ENCODE data around the gene ZNFX1. TPM values are rescaled to one million over a fixed set of nuclear protein-coding genes. Genes with fewer than 3 reads are reported as not detected.
A peak's percentile ranks its signal among the peaks of the same experiment; 100 is the strongest.

ZNFX1 gene
- total and polyA plus RNA-seq, 7 experiments from 2014 or later, result 34.5 to 83.7 (median 62.2) TPM

DNA sequence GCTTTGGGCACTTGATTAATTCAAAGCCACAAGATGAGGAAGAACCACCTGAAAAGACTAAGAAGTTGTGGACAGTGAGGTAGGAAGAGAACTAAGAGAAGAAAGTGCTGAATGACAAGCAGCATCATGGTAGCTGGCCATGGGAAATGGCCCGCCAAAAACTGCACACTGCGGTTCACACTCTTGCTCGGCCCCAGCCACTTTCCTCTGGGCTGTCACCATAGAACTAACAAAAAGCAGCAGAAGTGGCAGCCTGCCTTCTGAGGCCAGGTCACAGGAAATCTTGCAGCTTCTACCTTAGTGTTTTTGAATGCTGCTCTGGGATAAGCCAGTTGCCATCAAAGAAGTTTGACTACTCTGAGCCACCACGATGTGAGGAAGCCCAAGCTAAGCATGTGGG, 34.8 kb upstream of the ZNFX1 start:
- CTCF ChIA-PET, result no interaction called here
- intact Hi-C loops (cut with micrococcal nuclease), result no loop called here
- Histone ChIP-seq H3K27me3 (ENCODE audit: control insufficient read depth in 2 of 2, insufficient read depth in 2 of 2, low read length in 2 of 2) (no peaks in the 10 kb centered on the region), H3K9me3 (ENCODE audit: control insufficient read depth in 2 of 3, low read length in 3 of 3) (no peaks in the 10 kb centered on the region), H3K36me3 (ENCODE audit: control insufficient read depth in 2 of 3, insufficient read depth in 3 of 3, low read length in 3 of 3) (no peaks in the 10 kb centered on the region), H3K4me1 (ENCODE audit: control insufficient read depth in 2 of 2, insufficient read depth in 2 of 2, low read length in 2 of 2) (no peaks in the 10 kb centered on the region), H3K4me3 (ENCODE audit: low read length) (no peak overlapping the region), H3K27ac (ENCODE audit: low read depth, low read length) (no peak overlapping the region)
- no peak for DNase-seq
- no peak overlapping the region for H3K4me3 Mint-ChIP-seq
- H3K36me3 Mint-ChIP-seq, result peaks cover 6 to 14% (median 11%) of the 10 kb centered on the region in 5 donors
- H3K4me1 Mint-ChIP-seq, result no peaks in the 10 kb centered on the region
- ATAC-seq, result no peak
- H3K27me3 Mint-ChIP-seq, result peaks cover 15 to 50% (median 21%) of the 10 kb centered on the region in 5 donors
- POLR2A ChIA-PET, result no interaction called here
- no peak overlapping the region for H3K27ac Mint-ChIP-seq
- peaks cover 0 to 14% (median 6%) of the 10 kb centered on the region in 11 donors for H3K9me3 Mint-ChIP-seq

DNA sequence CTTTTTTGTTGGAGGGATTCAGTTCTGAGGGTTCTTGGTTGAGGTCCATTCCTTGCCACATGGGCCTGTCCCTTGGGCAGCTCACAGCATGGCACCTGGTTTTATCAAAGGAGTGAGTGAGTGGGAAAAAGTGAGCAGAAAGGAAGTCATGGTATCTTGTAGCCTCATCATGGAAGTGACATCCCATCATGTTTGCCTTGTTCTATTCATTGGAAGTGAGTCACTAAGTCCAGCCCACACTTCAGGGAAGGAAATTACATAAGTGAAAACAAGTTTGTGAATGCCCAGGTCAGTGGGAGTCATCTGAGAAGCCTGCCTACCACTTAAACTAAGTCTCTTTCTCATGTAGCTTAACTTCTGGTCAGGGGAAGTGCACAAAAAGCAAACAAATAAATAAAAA, 32.8 kb upstream of the ZNFX1 start:
- Histone ChIP-seq H3K36me3 (ENCODE audit: control insufficient read depth in 2 of 3, insufficient read depth in 3 of 3, low read length in 3 of 3) (no peaks in the 10 kb centered on the region), H3K27me3 (ENCODE audit: control insufficient read depth in 2 of 2, insufficient read depth in 2 of 2, low read length in 2 of 2) (no peaks in the 10 kb centered on the region), H3K27ac (ENCODE audit: low read depth, low read length) (no peak overlapping the region), H3K4me1 (ENCODE audit: control insufficient read depth in 2 of 2, insufficient read depth in 2 of 2, low read length in 2 of 2) (no peaks in the 10 kb centered on the region), H3K4me3 (ENCODE audit: low read length) (no peak overlapping the region), H3K9me3 (ENCODE audit: control insufficient read depth in 2 of 3, low read length in 3 of 3) (no peaks in the 10 kb centered on the region)
- H3K27me3 Mint-ChIP-seq, result peaks cover 8 to 31% (median 10%) of the 10 kb centered on the region in 5 donors
- peaks cover 0 to 14% (median 6%) of the 10 kb centered on the region in 11 donors for H3K9me3 Mint-ChIP-seq
- POLR2A ChIA-PET, result no interaction called here
- DNase-seq (no peak), ATAC-seq (no peak)
- H3K27ac Mint-ChIP-seq, result peak overlapping the region in 1 of 9 donors; percentile 65
- CTCF ChIA-PET, result no interaction called here
- H3K4me3 Mint-ChIP-seq, result no peak overlapping the region
- intact Hi-C loops (cut with micrococcal nuclease), result no loop called here
- no peaks in the 10 kb centered on the region for H3K4me1 Mint-ChIP-seq
- peaks cover 6 to 14% (median 11%) of the 10 kb centered on the region in 5 donors for H3K36me3 Mint-ChIP-seq

DNA sequence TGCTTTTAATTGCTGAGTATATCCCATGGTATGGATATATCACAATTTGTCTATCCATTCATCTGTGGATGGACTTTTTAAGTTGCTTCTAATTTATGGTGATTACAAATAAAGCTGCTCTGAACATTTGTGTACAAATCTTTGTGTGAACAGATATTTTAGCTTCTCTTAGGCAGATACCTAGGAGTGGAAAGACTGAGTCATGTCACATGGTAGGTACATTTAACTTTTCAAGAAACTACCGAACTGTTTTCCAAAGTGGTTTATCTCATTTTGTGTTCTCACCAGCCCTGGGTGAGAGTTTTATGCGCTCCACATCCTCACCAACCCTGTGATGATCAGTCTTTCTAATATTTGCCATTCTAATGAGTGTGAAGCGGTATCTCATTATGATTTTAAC, 31.0 kb upstream of the ZNFX1 start:
- Mint-ChIP-seq H3K4me1 (peaks cover 3 to 9% (median 7%) of the 10 kb centered on the region in 7 donors), H3K36me3 (peaks cover 6 to 14% (median 11%) of the 10 kb centered on the region in 5 donors), H3K27me3 (peaks cover 4 to 17% (median 8%) of the 10 kb centered on the region in 5 donors), H3K9me3 (peaks cover 0 to 14% (median 6%) of the 10 kb centered on the region in 11 donors), H3K4me3 (no peak overlapping the region), H3K27ac (no peak overlapping the region)
- Histone ChIP-seq H3K9me3 (ENCODE audit: control insufficient read depth in 2 of 3, low read length in 3 of 3) (no peaks in the 10 kb centered on the region), H3K4me3 (ENCODE audit: low read length) (no peak overlapping the region), H3K36me3 (ENCODE audit: control insufficient read depth in 2 of 3, insufficient read depth in 3 of 3, low read length in 3 of 3) (no peaks in the 10 kb centered on the region), H3K4me1 (ENCODE audit: control insufficient read depth in 2 of 2, insufficient read depth in 2 of 2, low read length in 2 of 2) (peaks cover 0 to 3% of the 10 kb centered on the region in 2 donors), H3K27me3 (ENCODE audit: control insufficient read depth in 2 of 2, insufficient read depth in 2 of 2, low read length in 2 of 2) (no peaks in the 10 kb centered on the region), H3K27ac (ENCODE audit: low read depth, low read length) (no peak overlapping the region)
- ChIA-PET POLR2A (no interaction called here), CTCF (no interaction called here)
- intact Hi-C loops (cut with micrococcal nuclease), result no loop called here
- ATAC-seq (no peak), DNase-seq (no peak)

DNA sequence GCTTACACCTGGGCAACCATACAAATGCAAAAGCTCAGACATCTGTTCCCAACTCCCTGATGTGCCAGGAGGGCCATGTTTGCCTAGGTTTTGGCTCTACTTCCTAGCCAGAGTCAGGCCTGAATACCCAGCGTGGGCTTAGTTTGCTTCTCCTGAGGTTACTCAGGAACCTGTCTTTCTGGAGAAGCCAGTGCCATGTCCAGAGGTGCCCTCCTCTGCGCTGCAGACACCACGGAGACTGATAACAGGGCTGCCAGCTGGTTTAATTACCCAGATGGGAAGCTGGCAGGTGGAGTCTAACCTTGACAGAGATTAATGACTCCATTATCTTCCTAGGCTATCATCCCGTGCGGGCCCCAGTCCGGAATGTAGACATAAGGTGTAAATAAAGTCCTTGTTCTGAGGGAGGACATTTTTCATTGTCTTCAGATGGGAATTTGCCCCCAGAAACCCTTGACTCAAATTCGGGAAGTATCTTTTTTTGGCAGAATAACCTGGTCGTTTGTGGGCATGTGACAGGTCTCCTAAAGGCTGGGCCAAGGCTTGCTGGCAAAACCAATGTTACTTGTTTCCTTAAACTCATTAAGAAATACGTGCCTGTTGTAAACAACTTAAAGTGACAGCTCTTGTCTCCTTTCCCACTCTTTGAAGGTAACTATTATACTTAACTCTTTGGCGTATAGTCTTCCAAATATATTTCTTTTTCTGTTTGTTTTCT, 29.2 kb upstream of the ZNFX1 start:
- Mint-ChIP-seq H3K4me3 (no peak overlapping the region), H3K36me3 (peaks cover 6 to 14% (median 13%) of the 10 kb centered on the region in 5 donors), H3K4me1 (peaks cover 5 to 19% (median 14%) of the 10 kb centered on the region in 7 donors), H3K27me3 (peaks cover 4 to 10% (median 8%) of the 10 kb centered on the region in 5 donors), H3K27ac (no peak overlapping the region), H3K9me3 (peaks cover 0 to 14% (median 6%) of the 10 kb centered on the region in 11 donors)
- Histone ChIP-seq H3K4me1 (ENCODE audit: control insufficient read depth in 2 of 2, insufficient read depth in 2 of 2, low read length in 2 of 2) (peaks cover 0 to 10% of the 10 kb centered on the region in 2 donors), H3K27ac (ENCODE audit: low read depth, low read length) (no peak overlapping the region), H3K9me3 (ENCODE audit: control insufficient read depth in 2 of 3, low read length in 3 of 3) (no peaks in the 10 kb centered on the region), H3K4me3 (ENCODE audit: low read length) (no peak overlapping the region), H3K36me3 (ENCODE audit: control insufficient read depth in 2 of 3, insufficient read depth in 3 of 3, low read length in 3 of 3) (no peaks in the 10 kb centered on the region), H3K27me3 (ENCODE audit: control insufficient read depth in 2 of 2, insufficient read depth in 2 of 2, low read length in 2 of 2) (no peaks in the 10 kb centered on the region)
- intact Hi-C loops (cut with micrococcal nuclease), result no loop called here
- CTCF ChIA-PET, result no interaction called here
- POLR2A ChIA-PET, result no interaction called here
- ATAC-seq, result no peak
- DNase-seq, result no peak

DNA sequence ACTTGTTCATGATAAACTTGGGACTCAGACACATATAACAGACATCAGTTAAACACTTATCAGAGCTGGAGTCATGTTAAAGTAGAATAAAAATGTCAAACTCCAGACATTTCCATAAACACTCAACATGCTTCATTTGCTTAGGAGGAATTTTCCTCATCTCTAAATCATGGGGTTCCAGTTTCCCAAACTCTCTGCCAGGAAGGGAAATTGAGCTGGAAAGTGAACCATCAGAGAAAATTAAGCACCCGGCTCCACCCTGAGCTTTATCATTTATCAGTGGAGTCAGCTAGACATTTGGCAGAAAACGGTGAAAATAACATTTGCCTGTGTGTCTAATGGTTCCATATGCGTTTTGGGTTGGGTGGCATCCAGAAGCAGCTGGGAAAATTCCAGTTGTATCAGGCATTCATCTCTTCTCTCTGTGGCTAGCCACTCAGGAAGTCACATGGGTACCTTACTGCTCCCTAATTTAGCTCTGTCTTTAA, 25.3 kb upstream of the ZNFX1 start:
- intact Hi-C loops (cut with micrococcal nuclease), result no loop called here
- POLR2A ChIA-PET, result interaction anchor here (0.6 to 1.7 kb wide), 4 partner anchors 20 to 1947 kb away, joined by 3 to 4 read pairs (median 4); partner anchors contain the start of gene ZMYND8
- Histone ChIP-seq H3K36me3 (ENCODE audit: control insufficient read depth in 2 of 3, insufficient read depth in 3 of 3, low read length in 3 of 3) (no peaks in the 10 kb centered on the region), H3K27ac (ENCODE audit: low read depth, low read length) (no peak overlapping the region), H3K27me3 (ENCODE audit: control insufficient read depth in 2 of 2, insufficient read depth in 2 of 2, low read length in 2 of 2) (no peaks in the 10 kb centered on the region), H3K4me3 (ENCODE audit: low read length) (no peak overlapping the region), H3K9me3 (ENCODE audit: control insufficient read depth in 2 of 3, low read length in 3 of 3) (no peaks in the 10 kb centered on the region), H3K4me1 (ENCODE audit: control insufficient read depth in 2 of 2, insufficient read depth in 2 of 2, low read length in 2 of 2) (peaks cover 0 to 10% of the 10 kb centered on the region in 2 donors)
- no peaks in the 10 kb centered on the region for H3K27me3 Mint-ChIP-seq
- peak overlapping the region in 1 of 10 donors; percentile 20 for H3K4me3 Mint-ChIP-seq
- ATAC-seq (no peak), DNase-seq (no peak)
- H3K36me3 Mint-ChIP-seq, result peaks cover 0 to 3% (median 0%) of the 10 kb centered on the region in 5 donors
- peaks cover 0 to 2% (median 0%) of the 10 kb centered on the region in 11 donors for H3K9me3 Mint-ChIP-seq
- peaks cover 5 to 19% (median 14%) of the 10 kb centered on the region in 7 donors for H3K4me1 Mint-ChIP-seq
- H3K27ac Mint-ChIP-seq, result no peak overlapping the region
- CTCF ChIA-PET, result interaction anchor here (0.6 kb wide), 1 partner anchor 191 kb away, joined by 3 read pairs; no protein-coding TSS in a partner anchor

DNA sequence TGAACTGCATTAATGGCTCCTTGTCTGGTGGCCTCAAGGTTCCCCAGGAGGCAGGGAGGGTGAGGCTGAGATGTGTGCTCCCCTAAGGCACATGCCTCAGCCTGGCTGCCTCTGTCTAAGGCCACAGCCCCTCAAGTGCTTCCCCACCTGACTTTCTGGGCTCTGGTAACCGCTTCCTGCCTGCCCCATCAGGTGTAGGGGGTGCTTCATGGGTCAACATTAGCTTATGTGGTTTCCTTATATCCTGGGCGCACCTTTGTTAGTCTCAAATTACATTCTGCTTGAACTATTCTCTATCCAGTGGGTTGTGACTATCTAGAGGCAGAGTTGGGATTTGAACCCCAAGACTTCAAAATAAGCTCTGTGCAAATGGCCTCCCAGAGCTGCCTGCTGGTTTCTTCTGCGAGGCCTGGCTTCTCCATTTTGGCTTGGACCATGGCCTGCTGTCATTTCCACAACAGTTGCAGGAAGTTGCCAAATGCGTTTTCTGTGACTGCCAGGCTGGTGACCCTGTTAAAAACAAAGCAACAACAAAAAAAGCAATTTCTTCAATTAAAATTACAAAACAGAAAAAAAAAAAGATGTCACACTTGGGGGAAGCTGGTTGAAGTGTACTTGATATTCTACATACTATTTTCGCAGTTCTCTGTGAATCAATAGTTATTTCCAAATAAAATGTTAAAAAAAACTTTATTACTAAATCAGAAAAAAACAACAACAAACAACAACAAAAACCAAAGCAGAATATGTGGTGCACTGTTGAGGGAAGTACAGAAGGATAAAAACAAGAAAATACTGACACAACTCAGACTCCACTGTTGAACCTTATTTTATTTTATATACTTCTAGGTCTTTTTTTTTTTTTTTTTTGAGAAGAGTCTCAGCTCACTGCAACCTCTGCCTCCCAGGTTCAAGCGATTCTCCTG, 20.0 kb upstream of the ZNFX1 start:
- CTCF ChIA-PET, result no interaction called here
- Mint-ChIP-seq H3K27me3 (no peaks in the 10 kb centered on the region), H3K36me3 (peaks cover 9 to 32% (median 24%) of the 10 kb centered on the region in 5 donors), H3K9me3 (peaks cover 4 to 19% (median 8%) of the 10 kb centered on the region in 11 donors), H3K4me3 (peak overlapping the region in 1 of 10 donors; percentile 38), H3K27ac (peak overlapping the region in 5 of 9 donors; percentile 47 to 73 (median 71)), H3K4me1 (peaks cover 5 to 13% (median 10%) of the 10 kb centered on the region in 7 donors)
- DNase-seq, result no peak
- Histone ChIP-seq H3K9me3 (ENCODE audit: control insufficient read depth in 2 of 3, low read length in 3 of 3) (peaks cover 0 to 3% (median 0%) of the 10 kb centered on the region in 3 experiments), H3K27me3 (ENCODE audit: control insufficient read depth in 2 of 2, insufficient read depth in 2 of 2, low read length in 2 of 2) (no peaks in the 10 kb centered on the region), H3K27ac (ENCODE audit: low read depth, low read length) (no peak overlapping the region), H3K4me3 (ENCODE audit: low read length) (no peak overlapping the region), H3K4me1 (ENCODE audit: control insufficient read depth in 2 of 2, insufficient read depth in 2 of 2, low read length in 2 of 2) (peaks cover 0 to 7% of the 10 kb centered on the region in 2 donors), H3K36me3 (ENCODE audit: control insufficient read depth in 2 of 3, insufficient read depth in 3 of 3, low read length in 3 of 3) (peaks cover 0 to 5% (median 0%) of the 10 kb centered on the region in 3 experiments)
- ATAC-seq, result peak; percentile 45
- POLR2A ChIA-PET, result interaction anchor here (1.9 kb wide), 1 partner anchor 19 kb away, joined by 6 read pairs; no protein-coding TSS in a partner anchor
- intact Hi-C loops (cut with micrococcal nuclease), result no loop called here

Data from naive thymus-derived CD4-positive, alpha-beta T cell (primary cell).